Spleen (tissue), 11 donors: ENCODE results near the gene IL22RA1. TPM values are rescaled to one million over a fixed set of nuclear protein-coding genes. Genes with fewer than 3 reads are reported as not detected.
A peak's percentile ranks its signal among the peaks of the same experiment; 100 is the strongest.

Source experiments
- DNase-seq: peaks from one replicate; pipeline ENCODE4 v3.0.0-alpha.2; 2020
- H3K27ac ChIP-seq, 8 donors: fragments of 200-600 bp; sonication (generic) in 7 of 8; 1 replicate in 4 of 8; 2 replicates in 4 of 8; pipeline versions ENCODE4 v1.5.0 to v1.8.0; 2016 to 2021; ENCODE audit warnings: inconsistent platforms in 4 of 8, mild to moderate bottlenecking in 4 of 8, moderate library complexity in 1 of 8
- H3K27me3 ChIP-seq, 7 donors: fragments of 200-600 bp; sonication (generic) in 6 of 7; replicated peaks in 1 of 7; 1 replicate in 4 of 7; 2 replicates in 3 of 7; pipeline versions ENCODE4 v1.5.0 to v1.8.0; 2016 to 2021; ENCODE audit warnings: inconsistent platforms in 3 of 7, mild to moderate bottlenecking in 1 of 7
- H3K36me3 ChIP-seq, 6 donors: fragments of 200-600 bp; sonication (generic) in 5 of 6; 1 replicate in 4 of 6; 2 replicates in 2 of 6; pipeline versions ENCODE4 v1.5.0 to v1.8.0; 2016 to 2021; ENCODE audit warnings: inconsistent platforms in 2 of 6
- H3K4me1 ChIP-seq, 6 donors: fragments of 200-600 bp; sonication (generic) in 5 of 6; 1 replicate in 3 of 6; 2 replicates in 3 of 6; pipeline versions ENCODE4 v1.5.0 to v1.8.0; 2016 to 2021; ENCODE audit warnings: inconsistent platforms in 3 of 6
- H3K4me3 ChIP-seq, 8 donors: fragments of 200-600 bp; sonication (generic) in 7 of 8; 1 replicate in 4 of 8; 2 replicates in 4 of 8; pipeline versions ENCODE4 v1.5.0 to v1.8.0; 2016 to 2021; ENCODE audit warnings: inconsistent platforms in 4 of 8, mild to moderate bottlenecking in 4 of 8, moderate library complexity in 2 of 8
- H3K9me3 ChIP-seq, 8 donors: fragments of 200-600 bp; sonication (generic) in 7 of 8; 1 replicate in 4 of 8; 2 replicates in 4 of 8; pipeline versions ENCODE4 v1.5.0 to v1.8.0; 2016 to 2021; ENCODE audit warnings: inconsistent platforms in 4 of 8
- POLR2A ChIP-seq, 3 donors: fragments of 450-650 bp; IDR thresholded peaks; one replicate each; pipeline ENCODE4 v1.5.1; 2017; ENCODE audit warnings: antibody characterized with exemption in 3 of 3, mild to moderate bottlenecking in 1 of 3
- POLR2AphosphoS5 ChIP-seq, 3 donors: sonication (generic); formaldehyde crosslinking; IDR thresholded peaks; one replicate each; pipeline ENCODE4 v1.5.1; 2017; ENCODE audit warnings: antibody characterized with exemption in 3 of 3
- WGBS, 5 donors: extraction: QIAGEN DNeasy Blood & Tissue Kit in 3 of 5; methylation state at CpG; one replicate each; pipeline versions ENCODE4 v1.1.5 to v1.1.7; 2013 to 2018; 5-methylcytosine and 5-hydroxymethylcytosine counted together
- intact Hi-C: fragments of 100-400 bp; cut with DNase I; formaldehyde crosslinking; loops from one replicate; pipeline ENCODE4 v1.15.0; 2023; ENCODE audit warnings: low total_unique reads
- polyA plus RNA-seq, 3 donors: library from polyadenylated mRNA; stranded (reverse); fragments of 200-250 nt; gene quantifications; one replicate each; pipeline ENCODE4 v1.2.1, GENCODE V29; 2013
- total RNA-seq, 7 donors: library from RNA; depleted of rRNA in 3 of 7; stranded (reverse); fragments of >200 nt in 3 of 7; fragmentation: NEBNext Ultra II Directional in 4 of 7; extraction: Animal tissue kit (Norgen Biotek cat#: 25700) in 4 of 7; gene quantifications; one replicate each; pipeline versions ENCODE4 v1.1.0 to v1.2.1, GENCODE V29; 2016 to 2021
- TF ChIP-seq, protein P1 (sequence below), 11 experiments: fragments of 200-600 bp in 7 of 11; fragments of 450-650 bp in 4 of 11; sonication (generic) in 4 of 11; IDR thresholded peaks in 8 of 11; conservative IDR thresholded peaks in 3 of 11; 1 replicate in 7 of 11; 2 replicates in 4 of 11; pipeline versions ENCODE4 v1.4.0 to v1.8.0; 2016 to 2021; ENCODE audit warnings: antibody characterized with exemption in 11 of 11, inconsistent platforms in 4 of 11, mild to moderate bottlenecking in 1 of 11
- donor health status: healthy with polysubstance abuse.
- donor health status: DM: no; HTN: no; CAD: no; lungs with moderate emphysema.
- donor health status: DM: no; HTN: no; CAD: no.
- donor health status: Bipolar disorder and iron deficiency.
- donor health status: healthy.
- donor health status: DM: no; HTN: no; CAD: no.
- donor health status: DM: yes; HTN: yes; CAD: no.

Gene IL22RA1
- total and polyA plus RNA-seq, 10 donors = not detected

DNA sequence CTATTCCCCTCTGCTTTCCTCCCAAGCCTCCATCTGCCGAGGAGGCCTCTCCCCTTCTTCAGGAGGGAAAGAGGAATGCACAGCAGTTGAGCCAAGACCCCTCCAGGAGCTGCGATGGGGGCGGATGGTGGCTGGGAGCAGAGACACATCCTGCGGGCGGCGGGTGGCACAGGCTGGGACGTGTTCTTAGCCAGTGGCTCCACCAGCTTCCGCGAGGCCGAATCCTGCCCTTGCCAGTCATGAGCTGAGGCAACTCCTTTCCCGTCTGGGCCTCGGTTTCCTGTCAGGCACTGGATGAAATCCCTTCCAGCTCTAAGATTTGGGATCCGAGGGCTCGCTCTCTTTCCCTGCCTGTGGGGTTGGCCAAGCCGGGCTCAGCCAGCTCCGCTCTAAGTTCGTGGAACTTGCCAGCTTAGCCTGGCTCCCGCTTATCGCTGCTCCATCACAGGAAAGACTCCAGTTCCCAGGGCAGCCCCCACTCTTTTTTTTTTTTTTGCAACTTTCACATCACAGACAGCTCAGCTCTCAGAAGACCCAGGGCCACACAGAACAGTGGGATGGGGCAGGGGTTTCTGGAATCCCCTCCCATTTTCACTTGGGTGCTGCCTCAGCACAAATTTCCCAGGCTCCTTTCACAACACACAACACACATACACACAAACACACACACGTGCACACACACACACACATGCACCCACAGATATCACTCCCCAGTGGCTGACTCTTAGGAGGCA is 31.5 kb downstream of the IL22RA1 start:
- DNase-seq = peak; percentile 75
- intact Hi-C loops = no loop called here
- Histone ChIP-seq H3K36me3 (no peaks in the 10 kb centered on the region), H3K4me1 (peaks cover 0 to 12% (median 4%) of the 10 kb centered on the region in 6 donors), H3K4me3 (no peak overlapping the region), H3K27ac (no peak overlapping the region), H3K9me3 (no peaks in the 10 kb centered on the region), H3K27me3 (peaks cover 0 to 57% (median 0%) of the 10 kb centered on the region in 7 donors)
- TF ChIP-seq POLR2AphosphoS5 (IDR thresholded peaks at IDR 0.05) = no peak
- 69 to 84% (median 77%) methylated on average over 20 of the region's 20 CpGs for WGBS, 5 donors

DNA sequence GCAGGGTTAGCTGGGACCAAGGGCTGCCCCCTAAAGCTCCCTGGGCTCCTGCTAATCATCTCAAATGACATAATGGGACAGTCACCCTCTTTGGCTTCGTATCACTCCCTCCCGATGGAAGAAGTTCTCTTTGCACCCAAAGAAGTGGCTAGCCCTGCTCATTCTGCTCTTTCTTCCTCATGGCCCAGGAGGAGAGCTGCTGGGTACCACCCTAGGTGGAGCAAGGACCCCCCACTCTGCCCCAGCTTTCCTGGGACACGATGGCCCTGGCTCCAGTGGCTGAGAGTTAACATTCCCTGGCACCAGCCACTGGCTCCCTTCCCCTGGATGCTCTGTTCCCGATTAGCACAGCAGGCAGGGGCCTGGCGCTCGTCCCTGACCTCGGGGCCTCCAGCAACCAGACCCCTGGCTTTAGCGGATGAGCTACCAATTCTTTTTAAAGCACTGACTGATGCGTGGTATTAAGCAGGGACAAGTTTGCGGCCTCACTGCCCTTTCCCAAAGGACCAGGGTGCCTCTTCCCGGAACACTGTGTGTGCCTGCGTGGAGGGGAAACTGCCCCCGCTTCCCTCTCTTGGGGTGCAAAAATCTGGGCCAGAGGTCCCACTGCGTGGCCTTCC is 32.2 kb downstream of the IL22RA1 start:
- TF ChIP-seq, protein P1, sequence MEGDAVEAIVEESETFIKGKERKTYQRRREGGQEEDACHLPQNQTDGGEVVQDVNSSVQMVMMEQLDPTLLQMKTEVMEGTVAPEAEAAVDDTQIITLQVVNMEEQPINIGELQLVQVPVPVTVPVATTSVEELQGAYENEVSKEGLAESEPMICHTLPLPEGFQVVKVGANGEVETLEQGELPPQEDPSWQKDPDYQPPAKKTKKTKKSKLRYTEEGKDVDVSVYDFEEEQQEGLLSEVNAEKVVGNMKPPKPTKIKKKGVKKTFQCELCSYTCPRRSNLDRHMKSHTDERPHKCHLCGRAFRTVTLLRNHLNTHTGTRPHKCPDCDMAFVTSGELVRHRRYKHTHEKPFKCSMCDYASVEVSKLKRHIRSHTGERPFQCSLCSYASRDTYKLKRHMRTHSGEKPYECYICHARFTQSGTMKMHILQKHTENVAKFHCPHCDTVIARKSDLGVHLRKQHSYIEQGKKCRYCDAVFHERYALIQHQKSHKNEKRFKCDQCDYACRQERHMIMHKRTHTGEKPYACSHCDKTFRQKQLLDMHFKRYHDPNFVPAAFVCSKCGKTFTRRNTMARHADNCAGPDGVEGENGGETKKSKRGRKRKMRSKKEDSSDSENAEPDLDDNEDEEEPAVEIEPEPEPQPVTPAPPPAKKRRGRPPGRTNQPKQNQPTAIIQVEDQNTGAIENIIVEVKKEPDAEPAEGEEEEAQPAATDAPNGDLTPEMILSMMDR (IDR thresholded peaks at IDR 0.05 in 8 of 11, conservative IDR thresholded peaks at IDR 0.05 in 3 of 11) = no peak
- no peak for TF ChIP-seq POLR2A (IDR thresholded peaks at IDR 0.05)
- TF ChIP-seq POLR2AphosphoS5 (IDR thresholded peaks at IDR 0.05) = no peak
- intact Hi-C loops = no loop called here
- WGBS, 5 donors = 67 to 84% (median 81%) methylated on average over 14 of the region's 14 CpGs
- H3K27ac ChIP-seq = no peak overlapping the region
- peaks cover 0 to 12% (median 4%) of the 10 kb centered on the region in 6 donors for H3K4me1 ChIP-seq
- no peaks in the 10 kb centered on the region for H3K36me3 ChIP-seq
- no peak for DNase-seq
- no peaks in the 10 kb centered on the region for H3K9me3 ChIP-seq
- no peak overlapping the region for H3K4me3 ChIP-seq
- peaks cover 0 to 50% (median 0%) of the 10 kb centered on the region in 7 donors for H3K27me3 ChIP-seq

DNA sequence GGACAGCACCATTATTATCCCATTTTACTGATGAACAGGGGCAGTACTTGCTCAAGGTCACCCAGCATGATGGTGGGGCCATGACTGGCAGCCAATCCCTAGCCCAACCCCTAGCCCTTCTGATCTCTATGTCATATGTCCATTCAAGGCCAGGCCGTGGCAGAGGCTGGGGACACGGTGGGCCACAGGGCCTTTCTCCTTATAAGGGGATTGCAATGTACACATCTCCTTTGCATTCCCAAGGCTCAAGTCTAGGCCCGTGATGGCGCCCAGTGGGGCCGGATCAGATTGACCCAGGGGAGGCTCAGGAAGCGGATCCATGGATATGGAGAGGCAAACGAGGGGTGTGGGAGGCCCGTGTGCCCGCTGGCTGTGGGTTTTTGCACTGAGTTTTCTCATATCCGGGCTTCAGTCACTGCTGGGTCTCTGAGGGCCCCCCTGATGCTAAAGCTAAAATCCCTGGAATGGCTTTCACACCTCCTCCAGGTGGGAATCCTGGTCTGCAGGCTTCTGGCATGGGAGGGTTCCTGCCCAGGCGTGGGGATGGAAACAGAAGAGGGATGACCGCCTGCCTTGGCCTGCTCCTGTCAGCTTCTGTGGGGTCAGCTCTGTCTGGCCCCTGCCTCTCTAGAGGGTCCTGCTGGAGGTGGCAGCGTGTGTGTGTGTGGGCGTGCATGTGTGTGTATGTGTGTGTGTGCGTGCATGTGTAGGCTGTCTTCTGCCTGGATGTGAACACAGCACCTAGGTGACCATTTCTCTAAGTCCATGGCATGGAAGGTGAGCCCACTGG is 33.1 kb downstream of the IL22RA1 start:
- H3K9me3 ChIP-seq = no peaks in the 10 kb centered on the region
- H3K4me1 ChIP-seq = peaks cover 0 to 12% (median 4%) of the 10 kb centered on the region in 6 donors
- 87 to 89% (median 88%) methylated on average over 14 to 15 of the region's 15 CpGs for WGBS, 5 donors
- H3K36me3 ChIP-seq = no peaks in the 10 kb centered on the region
- no peak overlapping the region for H3K4me3 ChIP-seq
- intact Hi-C loops = no loop called here
- DNase-seq = peak; percentile 42
- no peak overlapping the region for H3K27ac ChIP-seq
- peaks cover 0 to 42% (median 0%) of the 10 kb centered on the region in 7 donors for H3K27me3 ChIP-seq
- TF ChIP-seq, protein P1 (IDR thresholded peaks at IDR 0.05 in 8 of 11, conservative IDR thresholded peaks at IDR 0.05 in 3 of 11) = no peak
- TF ChIP-seq POLR2AphosphoS5 (IDR thresholded peaks at IDR 0.05) (no peak), POLR2A (IDR thresholded peaks at IDR 0.05) (no peak)

DNA sequence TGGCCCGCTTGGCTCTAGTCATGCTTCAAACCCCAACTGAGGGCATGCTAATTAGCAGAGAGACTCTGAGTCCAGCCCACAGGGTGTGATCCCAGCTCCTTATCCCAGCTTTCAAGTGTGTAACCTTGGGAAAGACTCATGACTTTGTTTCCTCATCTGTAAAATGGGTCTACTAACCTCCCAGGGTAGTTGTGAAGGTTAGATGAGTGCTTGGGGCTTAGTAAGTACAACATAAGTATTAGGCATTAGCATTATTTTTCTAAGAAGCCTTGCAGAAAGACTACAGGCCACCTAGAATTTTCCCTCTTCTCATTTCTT is 33.8 kb downstream of the IL22RA1 start:
- intact Hi-C loops = no loop called here
- TF ChIP-seq POLR2AphosphoS5 (IDR thresholded peaks at IDR 0.05) = no peak
- TF ChIP-seq POLR2A (IDR thresholded peaks at IDR 0.05) = no peak
- TF ChIP-seq, protein P1 (IDR thresholded peaks at IDR 0.05 in 8 of 11, conservative IDR thresholded peaks at IDR 0.05 in 3 of 11) = no peak
- Histone ChIP-seq H3K4me3 (no peak overlapping the region), H3K27me3 (peaks cover 0 to 34% (median 0%) of the 10 kb centered on the region in 7 donors), H3K4me1 (peaks cover 0 to 12% (median 4%) of the 10 kb centered on the region in 6 donors), H3K36me3 (no peaks in the 10 kb centered on the region), H3K27ac (no peak overlapping the region), H3K9me3 (no peaks in the 10 kb centered on the region)
- no peak for DNase-seq
- WGBS, 5 donors = 29 to 100% (median 61%) methylated on average over 1 of the region's 1 CpG
